CD4-positive, CD25-positive, alpha-beta regulatory T cell (primary cell): Measurements from ENCODE around the gene GATA3. TPM values are rescaled to one million over a fixed set of nuclear protein-coding genes. Genes with fewer than 3 reads are reported as not detected.

Source experiments
- polyA plus RNA-seq, 4 donors: library from polyadenylated mRNA; unstranded; fragments of 300-500 nt; fragmentation: Illumina TruSeq; gene quantifications; one replicate each; pipeline ENCODE4 v1.2.3, GENCODE V29; 2021
- total RNA-seq: library from RNA; stranded (reverse); gene quantifications from one replicate; pipeline ENCODE4 v1.2.3, GENCODE V29; 2022

The GATA3 gene
- total and polyA plus RNA-seq, 5 donors from 2014 or later, result 32.9 to 182 (median 47.3) TPM

Other genes with a start within 250 kb of the GATA3 start
- 20.8 TPM for gene TAF3, start 236.2 kb upstream of the GATA3 start, total RNA-seq
- gene TAF3, start 236.2 kb upstream of the GATA3 start, polyA plus RNA-seq, result 1 to 10 TPM; 6.8 to 9.6 (median 8.4) TPM